H1 (cell line): ENCODE data around the gene NKPD1. TPM values are rescaled to one million over a fixed set of nuclear protein-coding genes. Genes with fewer than 3 reads are reported as not detected.

Experiments used
- CHD7 ChIP-seq: fragments of 300-600 bp; sonication (generic); IDR thresholded peaks from 2 replicates; pipeline ENCODE4 v1.7.1; 2012; ENCODE audit warnings: low read length, moderate library complexity, mild to moderate bottlenecking, inconsistent platforms; ENCODE audit not compliant: insufficient replicate concordance
- FOSL1 ChIP-seq: IDR thresholded peaks from 2 replicates; pipeline ENCODE4 v1.6.1; 2011; ENCODE audit warnings: mild to moderate bottlenecking, low read depth, low read length, moderate library complexity; ENCODE audit not compliant: insufficient read depth
- HDAC2 ChIP-seq, 2 experiments: fragments of 300-600 bp in 1 of 2; sonication (generic) in 1 of 2; IDR thresholded peaks; 2 replicates each; pipeline ENCODE4 v1.6.1; 2011 to 2012; ENCODE audit warnings: low read depth in 2 of 2, low read length in 2 of 2, mild to moderate bottlenecking in 2 of 2, moderate library complexity in 2 of 2, borderline replicate concordance in 1 of 2, inconsistent platforms in 1 of 2
- KDM1A ChIP-seq: fragments of 200-600, 300-600 bp; sonication (generic); IDR thresholded peaks from 2 replicates; pipeline ENCODE4 v1.7.1; 2016; ENCODE audit warnings: mild to moderate bottlenecking, low read length, borderline replicate concordance
- RNF2 ChIP-seq: fragments of 200-900, 300-1000 bp; sonication (generic); IDR thresholded peaks from 2 replicates; pipeline ENCODE4 v1.7.1; 2016; ENCODE audit warnings: borderline replicate concordance, low read depth, mild to moderate bottlenecking, antibody characterized with exemption, low read length; ENCODE audit not compliant: poor library complexity, severe bottlenecking; ENCODE audit errors: missing control alignments
- SP1 ChIP-seq: IDR thresholded peaks from 2 replicates; pipeline ENCODE4 v1.6.1; 2011; ENCODE audit warnings: low read depth, low read length
- SRF ChIP-seq: IDR thresholded peaks from 2 replicates; pipeline ENCODE4 v1.6.1; 2011; ENCODE audit warnings: mild to moderate bottlenecking, low read depth, low read length, moderate library complexity
- TEAD4 ChIP-seq: IDR thresholded peaks from 2 replicates; pipeline ENCODE4 v1.6.1; 2012; ENCODE audit warnings: low read depth, low read length, inconsistent platforms, mixed read lengths
- polyA plus RNA-seq, 7 experiments: library from polyadenylated mRNA; depleted of rRNA in 3 of 7; stranded (reverse) in 5 of 7; unstranded in 2 of 7; fragments of >200 nt in 5 of 7; fragments of 200-250 nt in 2 of 7; gene quantifications; 1 replicate in 5 of 7; 2 replicates in 1 of 7; 4 replicates in 1 of 7; pipeline versions ENCODE4 v1.2.1 to v1.2.3, GENCODE V29; 2011 to 2013; ENCODE audit warnings: missing spikeins in 2 of 7, mixed read lengths in 2 of 7
- total RNA-seq: library from RNA; stranded (reverse); fragmentation: NEBNext Ultra II Directional; extraction: Animal tissue kit (Norgen Biotek cat#: 25700); gene quantifications from 2 replicates; pipeline ENCODE4 v1.2.1, GENCODE V29; 2021
- TF ChIP-seq, protein P1 (sequence below): IDR thresholded peaks from 2 replicates; pipeline ENCODE4 v1.6.1; 2012; ENCODE audit warnings: inconsistent platforms

NKPD1 gene
- total and polyA plus RNA-seq, 2 of the 8 experiments (the other 6 are each of a cell fraction or from before 2014, with no cell fraction given): 0.30 to 0.39 TPM

- no peak for TF ChIP-seq CHD7
- TF ChIP-seq RNF2: no peak
- no peak for TF ChIP-seq KDM1A
- TF ChIP-seq, protein P1, sequence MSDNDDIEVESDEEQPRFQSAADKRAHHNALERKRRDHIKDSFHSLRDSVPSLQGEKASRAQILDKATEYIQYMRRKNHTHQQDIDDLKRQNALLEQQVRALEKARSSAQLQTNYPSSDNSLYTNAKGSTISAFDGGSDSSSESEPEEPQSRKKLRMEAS: no peak
- no peak for TF ChIP-seq TEAD4
- TF ChIP-seq SRF: no peak
- TF ChIP-seq FOSL1: no peak
- TF ChIP-seq SP1: no peak
- TF ChIP-seq HDAC2 (IDR thresholded peaks at IDR 0.05; ENCODE audit: borderline replicate concordance in 1 of 2, low read depth in 2 of 2, low read length in 2 of 2): no peak
Observed at GRCh38 chr19:45141203-45141900, 19.4 kb downstream of the NKPD1 start (continued).
